Measurements from ENCODE around the gene CHID1.

CHID1 gene

GRCh38 chr11:917426-917825 is 6.8 kb upstream of the CHID1 start:
- H3K4me3 ChIP-seq (ENCODE audit: insufficient read depth in 1 of 2, low read depth in 1 of 2, low read length in 2 of 2), result no peak overlapping the region
- no peak overlapping the region for H2AK5ac ChIP-seq (ENCODE audit: low read length, severe bottlenecking)
- H3K9ac ChIP-seq (ENCODE audit: low read length), result no peak overlapping the region
- WGBS, result 76% methylated on average over 8 of the region's 8 CpGs
- H3K9me3 ChIP-seq (ENCODE audit: control insufficient read depth, low read length), result no peaks in the 10 kb centered on the region
- H2BK12ac ChIP-seq (ENCODE audit: low read length in 2 of 2), result no peak overlapping the region
- H4K8ac ChIP-seq (ENCODE audit: low read length), result no peak overlapping the region
- DNase-seq, result no peak
- H2BK15ac ChIP-seq (ENCODE audit: low read depth, poor library complexity, severe bottlenecking), result no peak overlapping the region
- no peak overlapping the region for H4K91ac ChIP-seq (ENCODE audit: low read length)
- H2BK120ac ChIP-seq (ENCODE audit: low read depth, low read length), result no peak overlapping the region
- H2BK5ac ChIP-seq (ENCODE audit: low read depth, low read length, poor library complexity, severe bottlenecking), result no peak overlapping the region
- no peaks in the 10 kb centered on the region for H3K79me1 ChIP-seq (replicated peaks; ENCODE audit: low read length, poor library complexity, severe bottlenecking)
- no peak overlapping the region for H3K4me2 ChIP-seq (ENCODE audit: low read length, poor library complexity, severe bottlenecking)
- H3K36me3 ChIP-seq (ENCODE audit: control insufficient read depth in 1 of 2, insufficient read depth in 2 of 2, low read depth in 1 of 2, low read length in 2 of 2), result no peaks in the 10 kb centered on the region
- H3K4ac ChIP-seq (ENCODE audit: low read depth in 1 of 2, low read length in 2 of 2), result no peak overlapping the region
- H3K14ac ChIP-seq (ENCODE audit: low read length in 2 of 2), result no peak overlapping the region
- no peak overlapping the region for H3K27ac ChIP-seq (ENCODE audit: low read length, poor library complexity, severe bottlenecking)
- H3K18ac ChIP-seq (ENCODE audit: low read depth in 1 of 2, low read length in 2 of 2), result no peak overlapping the region
- H3K23ac ChIP-seq (ENCODE audit: low read length in 2 of 2), result no peak overlapping the region
- H3K27me3 ChIP-seq (ENCODE audit: control insufficient read depth in 1 of 2, insufficient read depth in 1 of 2, low read length in 2 of 2), result no peaks in the 10 kb centered on the region
- peaks cover 15% of the 10 kb centered on the region for H3K4me1 ChIP-seq (ENCODE audit: control insufficient read depth, insufficient read depth, low read depth, low read length)
- H2AFZ ChIP-seq (ENCODE audit: low read depth, low read length), result no peak overlapping the region

- no peak overlapping the region for H2AFZ ChIP-seq (ENCODE audit: low read depth, low read length)
- no peak overlapping the region for H3K18ac ChIP-seq (ENCODE audit: low read depth in 1 of 2, low read length in 2 of 2)
- peaks cover 15% of the 10 kb centered on the region for H3K4me1 ChIP-seq (ENCODE audit: control insufficient read depth, insufficient read depth, low read depth, low read length)
- no peak overlapping the region for H3K23ac ChIP-seq (ENCODE audit: low read length in 2 of 2)
- H2BK12ac ChIP-seq (ENCODE audit: low read length in 2 of 2), result no peak overlapping the region
- H2BK5ac ChIP-seq (ENCODE audit: low read depth, low read length, poor library complexity, severe bottlenecking), result no peak overlapping the region
- H3K79me1 ChIP-seq (replicated peaks; ENCODE audit: low read length, poor library complexity, severe bottlenecking), result peaks cover 5% of the 10 kb centered on the region
- no peak overlapping the region for H3K14ac ChIP-seq (ENCODE audit: low read length in 2 of 2)
- H3K4ac ChIP-seq (ENCODE audit: low read depth in 1 of 2, low read length in 2 of 2), result no peak overlapping the region
- no peak overlapping the region for H4K91ac ChIP-seq (ENCODE audit: low read length)
- no peak overlapping the region for H3K4me2 ChIP-seq (ENCODE audit: low read length, poor library complexity, severe bottlenecking)
- no peak overlapping the region for H2AK5ac ChIP-seq (ENCODE audit: low read length, severe bottlenecking)
- no peak overlapping the region for H3K9ac ChIP-seq (ENCODE audit: low read length)
- no peak overlapping the region for H3K27ac ChIP-seq (ENCODE audit: low read length, poor library complexity, severe bottlenecking)
- no peaks in the 10 kb centered on the region for H3K9me3 ChIP-seq (ENCODE audit: control insufficient read depth, low read length)
- WGBS, result 88% methylated on average over 18 of the region's 21 CpGs
- no peak overlapping the region for H4K8ac ChIP-seq (ENCODE audit: low read length)
- no peaks in the 10 kb centered on the region for H3K27me3 ChIP-seq (ENCODE audit: control insufficient read depth in 1 of 2, insufficient read depth in 1 of 2, low read length in 2 of 2)
- H3K36me3 ChIP-seq (ENCODE audit: control insufficient read depth in 1 of 2, insufficient read depth in 2 of 2, low read depth in 1 of 2, low read length in 2 of 2), result no peaks in the 10 kb centered on the region
- H2BK120ac ChIP-seq (ENCODE audit: low read depth, low read length), result no peak overlapping the region
- DNase-seq, result no peak
- H3K4me3 ChIP-seq (ENCODE audit: insufficient read depth in 1 of 2, low read depth in 1 of 2, low read length in 2 of 2), result no peak overlapping the region
- no peak overlapping the region for H2BK15ac ChIP-seq (ENCODE audit: low read depth, poor library complexity, severe bottlenecking)
Observed at GRCh38 chr11:914747-915501, 4.3 kb upstream of the CHID1 start.

DNA sequence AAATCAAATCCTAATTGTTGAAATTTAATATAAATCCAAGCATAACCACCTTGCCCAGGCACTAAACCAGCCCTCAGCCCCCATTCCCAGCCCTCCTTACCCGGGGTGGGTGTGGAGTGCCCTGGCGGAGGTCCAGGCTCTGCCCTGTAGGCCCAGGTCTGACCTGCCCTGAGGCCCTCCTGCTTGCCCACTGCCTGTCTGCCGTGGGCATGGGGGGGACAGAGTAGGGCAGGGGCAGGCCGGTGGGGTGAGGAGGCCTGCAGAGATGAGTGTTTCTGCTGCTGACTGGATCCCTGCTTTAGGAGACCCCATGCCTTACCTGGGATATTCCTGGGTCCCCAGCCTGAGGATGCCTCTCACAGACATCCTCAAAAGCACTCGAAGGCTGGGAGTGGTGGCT is 3.6 kb upstream of the CHID1 start:
- Histone ChIP-seq H3K79me1 (replicated peaks; ENCODE audit: low read length, poor library complexity, severe bottlenecking) (peaks cover 13% of the 10 kb centered on the region), H3K27ac (ENCODE audit: low read length, poor library complexity, severe bottlenecking) (no peak overlapping the region), H2AK5ac (ENCODE audit: low read length, severe bottlenecking) (no peak overlapping the region), H4K8ac (ENCODE audit: low read length) (no peak overlapping the region), H2AFZ (ENCODE audit: low read depth, low read length) (no peak overlapping the region), H4K91ac (ENCODE audit: low read length) (no peak overlapping the region), H3K36me3 (ENCODE audit: control insufficient read depth in 1 of 2, insufficient read depth in 2 of 2, low read depth in 1 of 2, low read length in 2 of 2) (peaks cover 0 to 2% of the 10 kb centered on the region in 2 experiments), H2BK15ac (ENCODE audit: low read depth, poor library complexity, severe bottlenecking) (no peak overlapping the region), H2BK12ac (ENCODE audit: low read length in 2 of 2) (no peak overlapping the region), H3K4me3 (ENCODE audit: insufficient read depth in 1 of 2, low read depth in 1 of 2, low read length in 2 of 2) (no peak overlapping the region), H3K4ac (ENCODE audit: low read depth in 1 of 2, low read length in 2 of 2) (no peak overlapping the region), H3K4me1 (ENCODE audit: control insufficient read depth, insufficient read depth, low read depth, low read length) (peaks cover 19% of the 10 kb centered on the region), H3K4me2 (ENCODE audit: low read length, poor library complexity, severe bottlenecking) (no peak overlapping the region), H2BK120ac (ENCODE audit: low read depth, low read length) (no peak overlapping the region), H3K14ac (ENCODE audit: low read length in 2 of 2) (no peak overlapping the region), H3K27me3 (ENCODE audit: control insufficient read depth in 1 of 2, insufficient read depth in 1 of 2, low read length in 2 of 2) (no peaks in the 10 kb centered on the region), H2BK5ac (ENCODE audit: low read depth, low read length, poor library complexity, severe bottlenecking) (no peak overlapping the region), H3K9ac (ENCODE audit: low read length) (no peak overlapping the region), H3K18ac (ENCODE audit: low read depth in 1 of 2, low read length in 2 of 2) (no peak overlapping the region), H3K9me3 (ENCODE audit: control insufficient read depth, low read length) (no peaks in the 10 kb centered on the region), H3K23ac (ENCODE audit: low read length in 2 of 2) (no peak overlapping the region)
- no peak for DNase-seq
- WGBS, result 96% methylated on average over 5 of the region's 5 CpGs

GRCh38 chr11:913043-913442 is 2.4 kb upstream of the CHID1 start:
- no peak for DNase-seq
- no peak overlapping the region for H3K4me2 ChIP-seq (ENCODE audit: low read length, poor library complexity, severe bottlenecking)
- no peak overlapping the region for H2AFZ ChIP-seq (ENCODE audit: low read depth, low read length)
- H2AK5ac ChIP-seq (ENCODE audit: low read length, severe bottlenecking), result no peak overlapping the region
- H3K27me3 ChIP-seq (ENCODE audit: control insufficient read depth in 1 of 2, insufficient read depth in 1 of 2, low read length in 2 of 2), result no peaks in the 10 kb centered on the region
- H4K91ac ChIP-seq (ENCODE audit: low read length), result no peak overlapping the region
- no peak overlapping the region for H2BK5ac ChIP-seq (ENCODE audit: low read depth, low read length, poor library complexity, severe bottlenecking)
- no peak overlapping the region for H2BK120ac ChIP-seq (ENCODE audit: low read depth, low read length)
- no peak overlapping the region for H3K9ac ChIP-seq (ENCODE audit: low read length)
- H3K27ac ChIP-seq (ENCODE audit: low read length, poor library complexity, severe bottlenecking), result no peak overlapping the region
- H3K79me1 ChIP-seq (replicated peaks; ENCODE audit: low read length, poor library complexity, severe bottlenecking), result peaks cover 20% of the 10 kb centered on the region
- no peak overlapping the region for H3K23ac ChIP-seq (ENCODE audit: low read length in 2 of 2)
- no peak overlapping the region for H3K18ac ChIP-seq (ENCODE audit: low read depth in 1 of 2, low read length in 2 of 2)
- H3K36me3 ChIP-seq (ENCODE audit: control insufficient read depth in 1 of 2, insufficient read depth in 2 of 2, low read depth in 1 of 2, low read length in 2 of 2), result peaks cover 0 to 9% of the 10 kb centered on the region in 2 experiments
- peaks cover 25% of the 10 kb centered on the region for H3K4me1 ChIP-seq (ENCODE audit: control insufficient read depth, insufficient read depth, low read depth, low read length)
- H3K4me3 ChIP-seq (ENCODE audit: insufficient read depth in 1 of 2, low read depth in 1 of 2, low read length in 2 of 2), result no peak overlapping the region
- no peaks in the 10 kb centered on the region for H3K9me3 ChIP-seq (ENCODE audit: control insufficient read depth, low read length)
- H3K4ac ChIP-seq (ENCODE audit: low read depth in 1 of 2, low read length in 2 of 2), result no peak overlapping the region
- H2BK12ac ChIP-seq (ENCODE audit: low read length in 2 of 2), result no peak overlapping the region
- WGBS, result 96% methylated on average over 4 of the region's 4 CpGs
- H4K8ac ChIP-seq (ENCODE audit: low read length), result no peak overlapping the region
- no peak overlapping the region for H3K14ac ChIP-seq (ENCODE audit: low read length in 2 of 2)
- no peak overlapping the region for H2BK15ac ChIP-seq (ENCODE audit: low read depth, poor library complexity, severe bottlenecking)

Measured in mesenchymal stem cell (in vitro differentiated cells and primary cell).